OCI-LY7 (cell line): Measurements from ENCODE around the gene PAN3. TPM values are rescaled to one million over a fixed set of nuclear protein-coding genes. Genes with fewer than 3 reads are reported as not detected.

Experiments
- BruUV-seq: library from RNA; stranded (reverse); fragments of 400-500 nt; replicated peaks from 2 replicates; lab custom pipeline; 2021; lab: Mats Ljungman, UMichigan
- CTCF ChIA-PET: fragments of 300-600 bp; sonication (Branson Sonifier 250); formaldehyde crosslinking; loops from one replicate; lab custom pipeline; 2022; ENCODE audit warnings: antibody characterized with exemption; ENCODE audit not compliant: unreplicated experiment; lab: Charles Lee
- POLR2A ChIA-PET: fragments of 300-600 bp; sonication (Branson Sonifier 250); formaldehyde crosslinking; loops from one replicate; lab custom pipeline; 2022; ENCODE audit warnings: antibody characterized with exemption; lab: Charles Lee
- DNase-seq: peaks from one replicate; pipeline ENCODE4 v3.0.0-alpha.2; 2015; ENCODE audit warnings: low spot score
- H2AFZ ChIP-seq: fragments of 200-600 bp; sonication (generic), shearing (Covaris generic); 2 replicates; pipeline ENCODE4 v1.6.1; 2014; ENCODE audit warnings: mild to moderate bottlenecking, antibody characterized with exemption, low read length, moderate library complexity
- H3K27ac ChIP-seq: fragments of 200-600 bp; sonication (generic); 2 replicates; pipeline ENCODE4 v1.5.1; 2014; ENCODE audit warnings: mixed run types, low read depth, mild to moderate bottlenecking, moderate library complexity, low read length, inconsistent platforms; ENCODE audit not compliant: poor library complexity, severe bottlenecking
- H3K36me3 ChIP-seq: fragments of 200-600 bp; sonication (generic); 2 replicates; pipeline ENCODE4 v1.6.1; 2014; ENCODE audit warnings: mild to moderate bottlenecking, antibody characterized with exemption, low read length, moderate library complexity, mixed read lengths; ENCODE audit not compliant: insufficient read depth
- H3K4me1 ChIP-seq: fragments of 200-600 bp; sonication (generic); 2 replicates; pipeline ENCODE4 v1.5.1; 2014; ENCODE audit warnings: mild to moderate bottlenecking, low read length; ENCODE audit not compliant: insufficient read depth, poor library complexity, severe bottlenecking
- H3K4me2 ChIP-seq: fragments of 200-600 bp; sonication (generic); 2 replicates; pipeline ENCODE4 v1.6.1; 2014; ENCODE audit warnings: mild to moderate bottlenecking, low read length
- H3K4me3 ChIP-seq: fragments of 200-600 bp; sonication (generic); 2 replicates; pipeline ENCODE4 v1.5.1; 2014; ENCODE audit warnings: mild to moderate bottlenecking, low read depth, low read length; ENCODE audit not compliant: poor library complexity, severe bottlenecking
- H3K79me2 ChIP-seq: fragments of 200-600 bp; sonication (generic); 2 replicates; pipeline ENCODE4 v1.6.1; 2016; ENCODE audit warnings: low read depth, mild to moderate bottlenecking, low read length, moderate library complexity, mixed read lengths; ENCODE audit not compliant: insufficient read depth
- H3K9me2 ChIP-seq: fragments of 200-600 bp; sonication (generic); 2 replicates; pipeline ENCODE4 v1.6.1; 2016; ENCODE audit warnings: mild to moderate bottlenecking, low read length, mixed read lengths; ENCODE audit not compliant: insufficient read depth
- H3K9me3 ChIP-seq: fragments of 200-600 bp; sonication (generic); 2 replicates; pipeline ENCODE4 v1.6.1; 2014; ENCODE audit warnings: mild to moderate bottlenecking, mixed run types, low read length, mixed read lengths
- H4K20me1 ChIP-seq: fragments of 200-600 bp; sonication (generic); 2 replicates; pipeline ENCODE4 v1.6.1; 2014; ENCODE audit warnings: mild to moderate bottlenecking, antibody characterized with exemption, low read length, moderate library complexity, mixed read lengths; ENCODE audit not compliant: insufficient read depth
- EZH2phosphoT487 ChIP-seq: fragments of 200-600 bp; sonication (generic); IDR thresholded peaks from 2 replicates; pipeline ENCODE4 v1.6.1; 2018; ENCODE audit warnings: low read depth, borderline replicate concordance, mild to moderate bottlenecking, mixed run types, antibody characterized with exemption, low read length, moderate library complexity, mixed read lengths
- intact Hi-C: fragments of 100-400 bp; cut with micrococcal nuclease; formaldehyde crosslinking; loops from one replicate; pipeline ENCODE4 v1.10.0; 2022; ENCODE audit not compliant: unreplicated experiment
- total RNA-seq, 2 experiments: library from RNA; depleted of rRNA in 1 of 2; stranded (reverse); fragments of >200 nt in 1 of 2; shearing (Covaris generic) in 1 of 2; gene quantifications; 2 replicates each; pipeline ENCODE4 v1.2.3, GENCODE V29; 2014 to 2022
- TF ChIP-seq, protein P1 (sequence below): fragments of 200-600 bp; sonication (generic); conservative IDR thresholded peaks from 2 replicates; pipeline ENCODE4 v1.5.1; 2014; ENCODE audit warnings: mild to moderate bottlenecking, antibody characterized with exemption, low read length, moderate library complexity, mixed read lengths

The PAN3 gene
- total RNA-seq, 2 experiments from 2014 or later, result 20.4 to 54.8 TPM

DNA sequence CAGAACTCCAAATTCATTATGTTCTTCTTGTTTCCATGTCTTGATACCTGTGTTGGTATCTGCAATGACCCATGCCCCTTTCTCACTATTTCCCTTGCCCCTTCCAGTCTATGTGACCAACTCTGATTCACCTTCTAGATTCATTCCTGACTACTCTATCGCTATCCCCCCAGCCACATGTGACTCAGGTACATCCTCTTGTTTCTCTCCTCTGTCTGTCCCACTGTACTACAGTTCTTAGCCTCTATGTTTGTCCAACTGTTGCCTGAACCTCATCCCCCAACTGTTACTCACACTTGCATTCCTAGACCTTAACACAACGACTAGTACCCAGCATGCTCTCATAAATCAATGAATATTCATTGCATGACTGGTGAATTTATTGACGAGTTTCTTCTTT, 27.9 kb upstream of the PAN3 start:
- CTCF ChIA-PET, result no interaction called here
- no peak overlapping the region for H3K4me2 ChIP-seq
- H3K4me3 ChIP-seq, result no peak overlapping the region
- no peak for DNase-seq
- intact Hi-C loops, result no loop called here
- no peaks in the 10 kb centered on the region for H3K36me3 ChIP-seq
- no peak overlapping the region for H2AFZ ChIP-seq
- no peaks in the 10 kb centered on the region for H3K9me2 ChIP-seq
- H3K79me2 ChIP-seq, result no peaks in the 10 kb centered on the region
- no peaks in the 10 kb centered on the region for H3K4me1 ChIP-seq
- no TSS peak for BruUV-seq
- TF ChIP-seq, protein P1, sequence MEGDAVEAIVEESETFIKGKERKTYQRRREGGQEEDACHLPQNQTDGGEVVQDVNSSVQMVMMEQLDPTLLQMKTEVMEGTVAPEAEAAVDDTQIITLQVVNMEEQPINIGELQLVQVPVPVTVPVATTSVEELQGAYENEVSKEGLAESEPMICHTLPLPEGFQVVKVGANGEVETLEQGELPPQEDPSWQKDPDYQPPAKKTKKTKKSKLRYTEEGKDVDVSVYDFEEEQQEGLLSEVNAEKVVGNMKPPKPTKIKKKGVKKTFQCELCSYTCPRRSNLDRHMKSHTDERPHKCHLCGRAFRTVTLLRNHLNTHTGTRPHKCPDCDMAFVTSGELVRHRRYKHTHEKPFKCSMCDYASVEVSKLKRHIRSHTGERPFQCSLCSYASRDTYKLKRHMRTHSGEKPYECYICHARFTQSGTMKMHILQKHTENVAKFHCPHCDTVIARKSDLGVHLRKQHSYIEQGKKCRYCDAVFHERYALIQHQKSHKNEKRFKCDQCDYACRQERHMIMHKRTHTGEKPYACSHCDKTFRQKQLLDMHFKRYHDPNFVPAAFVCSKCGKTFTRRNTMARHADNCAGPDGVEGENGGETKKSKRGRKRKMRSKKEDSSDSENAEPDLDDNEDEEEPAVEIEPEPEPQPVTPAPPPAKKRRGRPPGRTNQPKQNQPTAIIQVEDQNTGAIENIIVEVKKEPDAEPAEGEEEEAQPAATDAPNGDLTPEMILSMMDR, result no peak
- TF ChIP-seq EZH2phosphoT487, result no peak
- H3K27ac ChIP-seq, result no peak overlapping the region
- H4K20me1 ChIP-seq, result no peaks in the 10 kb centered on the region
- POLR2A ChIA-PET, result no interaction called here
- H3K9me3 ChIP-seq, result no peaks in the 10 kb centered on the region

DNA sequence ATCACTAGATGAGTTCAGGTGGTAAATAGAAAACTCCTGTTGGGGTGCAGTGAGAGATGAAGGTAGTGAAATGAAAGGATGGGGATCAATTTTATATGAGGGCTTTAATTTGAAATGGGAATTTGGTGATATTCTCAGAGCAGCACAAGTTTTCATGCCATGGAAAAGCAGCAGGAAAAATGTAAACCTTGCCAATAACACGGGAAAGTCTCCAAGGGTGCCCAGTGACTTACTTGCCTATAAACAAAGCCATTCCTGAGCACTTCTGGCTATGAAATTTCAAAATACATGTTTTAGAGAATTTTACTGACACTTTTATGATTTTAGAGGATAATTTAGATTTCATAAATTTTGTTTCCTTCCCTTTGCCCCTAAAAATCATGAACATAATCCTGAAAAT, 21.6 kb upstream of the PAN3 start:
- ChIA-PET POLR2A (interaction anchor here (0.8 kb wide), 1 partner anchor 1165 kb away, joined by 4 read pairs; no protein-coding TSS in a partner anchor), CTCF (no interaction called here)
- intact Hi-C loops, result no loop called here
- no peaks in the 10 kb centered on the region for H3K4me1 ChIP-seq
- H3K36me3 ChIP-seq, result no peaks in the 10 kb centered on the region
- no peak overlapping the region for H3K27ac ChIP-seq
- H3K9me3 ChIP-seq, result no peaks in the 10 kb centered on the region
- no peaks in the 10 kb centered on the region for H3K79me2 ChIP-seq
- BruUV-seq, result no TSS peak
- H3K4me3 ChIP-seq, result no peak overlapping the region
- H3K4me2 ChIP-seq, result no peak overlapping the region
- H2AFZ ChIP-seq, result no peak overlapping the region
- no peaks in the 10 kb centered on the region for H3K9me2 ChIP-seq
- no peak for DNase-seq
- TF ChIP-seq, protein P1, result no peak
- TF ChIP-seq EZH2phosphoT487, result no peak
- no peaks in the 10 kb centered on the region for H4K20me1 ChIP-seq

DNA sequence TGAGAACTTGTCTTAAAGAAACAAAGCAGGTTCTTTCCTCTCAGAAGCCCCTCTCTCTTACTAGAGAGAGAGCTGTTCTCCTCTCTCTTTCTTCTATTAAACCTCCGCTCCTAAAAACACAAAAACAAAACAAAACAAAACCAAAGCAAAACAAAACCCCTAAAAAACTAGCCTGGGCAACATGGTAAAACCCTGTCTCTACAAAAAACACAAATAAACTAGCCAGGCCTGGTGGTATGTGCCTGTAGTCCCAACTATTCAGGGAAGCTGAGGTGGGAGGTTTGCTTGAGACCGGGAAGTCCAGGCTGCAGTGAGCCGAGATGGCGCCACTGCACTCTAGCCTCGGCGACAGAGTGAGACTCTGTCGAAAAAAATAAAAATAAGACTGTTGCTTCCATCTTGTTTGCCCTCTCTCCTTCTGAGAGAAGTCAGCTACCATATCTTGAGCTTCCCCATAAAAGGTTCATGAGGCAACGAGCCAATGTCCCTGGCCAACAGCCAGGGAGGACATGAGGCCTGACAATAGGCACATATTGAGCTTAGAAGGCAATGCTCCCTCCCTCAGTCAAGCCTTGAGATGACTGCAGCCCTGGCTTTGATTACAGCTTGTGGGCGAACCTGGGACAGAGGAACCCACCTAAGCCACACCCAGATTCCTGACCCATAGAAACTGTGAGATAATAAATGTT, 20.5 kb upstream of the PAN3 start:
- H3K36me3 ChIP-seq, result no peaks in the 10 kb centered on the region
- no peak overlapping the region for H3K27ac ChIP-seq
- no peaks in the 10 kb centered on the region for H3K9me2 ChIP-seq
- BruUV-seq, result no TSS peak
- H3K4me3 ChIP-seq, result no peak overlapping the region
- intact Hi-C loops, result no loop called here
- no peak overlapping the region for H2AFZ ChIP-seq
- no peaks in the 10 kb centered on the region for H4K20me1 ChIP-seq
- H3K4me1 ChIP-seq, result no peaks in the 10 kb centered on the region
- no peak overlapping the region for H3K4me2 ChIP-seq
- ChIA-PET POLR2A (interaction anchor here (0.6 to 1.0 kb wide), 5 partner anchors 9 to 1207 kb away, joined by 3 to 4 read pairs (median 4); no protein-coding TSS in a partner anchor), CTCF (no interaction called here)
- no peaks in the 10 kb centered on the region for H3K79me2 ChIP-seq
- TF ChIP-seq, protein P1, result no peak
- no peak for TF ChIP-seq EZH2phosphoT487
- DNase-seq, result no peak
- H3K9me3 ChIP-seq, result no peaks in the 10 kb centered on the region
